Mesodermal cell (in vitro differentiated cells): Measurements from ENCODE around the gene PIM1.
"Not testable (repeated sequence)": the region's sequence is repeated elsewhere in the genome, so short reads cannot be mapped to it uniquely, and the experiment has no call there.

Experiments used
- H3K27ac ChIP-seq: 2 replicates; pipeline ENCODE4 v1.7.0; 2013; ENCODE audit warnings: mild to moderate bottlenecking, low read depth, low read length, moderate library complexity; ENCODE audit not compliant: severe bottlenecking
- H3K36me3 ChIP-seq: 2 replicates; pipeline ENCODE4 v1.7.1; 2013; ENCODE audit warnings: mild to moderate bottlenecking, low read length, moderate library complexity; ENCODE audit not compliant: control insufficient read depth, insufficient read depth
- H3K4me1 ChIP-seq: one replicate; pipeline ENCODE4 v1.7.1; 2013; ENCODE audit warnings: mild to moderate bottlenecking, low read length; ENCODE audit not compliant: insufficient read depth, control insufficient read depth, poor library complexity, severe bottlenecking
- H3K4me3 ChIP-seq: 2 replicates; pipeline ENCODE4 v1.7.0; 2013; ENCODE audit warnings: low read length, control low read depth, mild to moderate bottlenecking; ENCODE audit not compliant: insufficient read depth, poor library complexity, severe bottlenecking; ENCODE audit errors: extremely low read depth
- H3K9me3 ChIP-seq: 2 replicates; pipeline ENCODE4 v1.7.1; 2013; ENCODE audit warnings: mild to moderate bottlenecking, low read length, moderate library complexity; ENCODE audit not compliant: control insufficient read depth
- WGBS, 2 experiments: methylation state at CpG; one replicate each; pipeline ENCODE4 v1.1.5; 2013; ENCODE audit warnings: missing lambda C conversion rate in 2 of 2; ENCODE audit not compliant: insufficient coverage in 2 of 2; 5-methylcytosine and 5-hydroxymethylcytosine counted together

The PIM1 gene

DNA sequence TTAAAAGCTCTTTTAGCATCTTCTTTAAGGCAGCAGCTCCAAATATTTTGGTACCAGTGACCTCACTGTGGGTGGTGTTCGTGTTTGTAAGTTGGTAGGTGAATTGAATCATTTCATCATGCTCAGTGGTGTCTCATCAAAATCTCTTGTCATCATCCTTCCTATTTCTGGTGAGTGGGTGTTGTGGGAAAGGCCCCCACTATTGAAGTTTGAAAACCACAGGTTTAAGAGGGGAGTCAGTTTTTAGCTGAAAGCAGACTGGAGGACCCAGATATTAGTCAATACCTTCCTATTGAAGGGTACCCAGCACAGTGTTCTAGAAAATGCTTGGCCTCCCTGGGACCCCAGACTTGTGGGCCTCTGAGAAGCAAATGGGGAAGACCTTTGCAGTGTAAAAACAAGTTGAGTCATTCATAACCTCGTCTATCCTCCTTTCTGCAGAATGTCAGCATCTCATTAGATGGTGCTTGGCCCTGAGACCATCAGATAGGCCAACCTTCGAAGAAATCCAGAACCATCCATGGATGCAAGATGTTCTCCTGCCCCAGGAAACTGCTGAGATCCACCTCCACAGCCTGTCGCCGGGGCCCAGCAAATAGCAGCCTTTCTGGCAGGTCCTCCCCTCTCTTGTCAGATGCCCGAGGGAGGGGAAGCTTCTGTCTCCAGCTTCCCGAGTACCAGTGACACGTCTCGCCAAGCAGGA is 3.7 kb downstream of the PIM1 start:
- Histone ChIP-seq H3K4me3 (no peak overlapping the region), H3K4me1 (peaks cover 14% of the 10 kb centered on the region), H3K9me3 (no peaks in the 10 kb centered on the region), H3K36me3 (peaks cover 46% of the 10 kb centered on the region), H3K27ac (no peak overlapping the region)
- 82 to 83% methylated on average over 7 to 8 of the region's 9 CpGs for WGBS, 2 experiments

DNA sequence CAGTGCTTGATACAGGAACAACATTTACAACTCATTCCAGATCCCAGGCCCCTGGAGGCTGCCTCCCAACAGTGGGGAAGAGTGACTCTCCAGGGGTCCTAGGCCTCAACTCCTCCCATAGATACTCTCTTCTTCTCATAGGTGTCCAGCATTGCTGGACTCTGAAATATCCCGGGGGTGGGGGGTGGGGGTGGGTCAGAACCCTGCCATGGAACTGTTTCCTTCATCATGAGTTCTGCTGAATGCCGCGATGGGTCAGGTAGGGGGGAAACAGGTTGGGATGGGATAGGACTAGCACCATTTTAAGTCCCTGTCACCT is 4.2 kb downstream of the PIM1 start:
- Histone ChIP-seq H3K27ac (no peak overlapping the region), H3K9me3 (no peaks in the 10 kb centered on the region), H3K4me3 (no peak overlapping the region), H3K36me3 (peaks cover 46% of the 10 kb centered on the region), H3K4me1 (peaks cover 9% of the 10 kb centered on the region)
- 92 to 100% methylated on average over 2 of the region's 3 CpGs for WGBS, 2 experiments

DNA sequence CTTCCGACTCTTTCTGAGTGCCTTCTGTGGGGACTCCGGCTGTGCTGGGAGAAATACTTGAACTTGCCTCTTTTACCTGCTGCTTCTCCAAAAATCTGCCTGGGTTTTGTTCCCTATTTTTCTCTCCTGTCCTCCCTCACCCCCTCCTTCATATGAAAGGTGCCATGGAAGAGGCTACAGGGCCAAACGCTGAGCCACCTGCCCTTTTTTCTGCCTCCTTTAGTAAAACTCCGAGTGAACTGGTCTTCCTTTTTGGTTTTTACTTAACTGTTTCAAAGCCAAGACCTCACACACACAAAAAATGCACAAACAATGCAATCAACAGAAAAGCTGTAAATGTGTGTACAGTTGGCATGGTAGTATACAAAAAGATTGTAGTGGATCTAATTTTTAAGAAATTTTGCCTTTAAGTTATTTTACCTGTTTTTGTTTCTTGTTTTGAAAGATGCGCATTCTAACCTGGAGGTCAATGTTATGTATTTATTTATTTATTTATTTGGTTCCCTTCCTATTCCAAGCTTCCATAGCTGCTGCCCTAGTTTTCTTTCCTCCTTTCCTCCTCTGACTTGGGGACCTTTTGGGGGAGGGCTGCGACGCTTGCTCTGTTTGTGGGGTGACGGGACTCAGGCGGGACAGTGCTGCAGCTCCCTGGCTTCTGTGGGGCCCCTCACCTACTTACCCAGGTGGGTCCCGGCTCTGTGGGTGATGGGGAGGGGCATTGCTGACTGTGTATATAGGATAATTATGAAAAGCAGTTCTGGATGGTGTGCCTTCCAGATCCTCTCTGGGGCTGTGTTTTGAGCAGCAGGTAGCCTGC is 4.8 kb downstream of the PIM1 start:
- peaks cover 46% of the 10 kb centered on the region for H3K36me3 ChIP-seq
- no peak overlapping the region for H3K4me3 ChIP-seq
- 85 to 90% methylated on average over 4 to 5 of the region's 10 CpGs for WGBS, 2 experiments
- no peaks in the 10 kb centered on the region for H3K9me3 ChIP-seq
- peaks cover 9% of the 10 kb centered on the region for H3K4me1 ChIP-seq
- H3K27ac ChIP-seq: no peak overlapping the region

DNA sequence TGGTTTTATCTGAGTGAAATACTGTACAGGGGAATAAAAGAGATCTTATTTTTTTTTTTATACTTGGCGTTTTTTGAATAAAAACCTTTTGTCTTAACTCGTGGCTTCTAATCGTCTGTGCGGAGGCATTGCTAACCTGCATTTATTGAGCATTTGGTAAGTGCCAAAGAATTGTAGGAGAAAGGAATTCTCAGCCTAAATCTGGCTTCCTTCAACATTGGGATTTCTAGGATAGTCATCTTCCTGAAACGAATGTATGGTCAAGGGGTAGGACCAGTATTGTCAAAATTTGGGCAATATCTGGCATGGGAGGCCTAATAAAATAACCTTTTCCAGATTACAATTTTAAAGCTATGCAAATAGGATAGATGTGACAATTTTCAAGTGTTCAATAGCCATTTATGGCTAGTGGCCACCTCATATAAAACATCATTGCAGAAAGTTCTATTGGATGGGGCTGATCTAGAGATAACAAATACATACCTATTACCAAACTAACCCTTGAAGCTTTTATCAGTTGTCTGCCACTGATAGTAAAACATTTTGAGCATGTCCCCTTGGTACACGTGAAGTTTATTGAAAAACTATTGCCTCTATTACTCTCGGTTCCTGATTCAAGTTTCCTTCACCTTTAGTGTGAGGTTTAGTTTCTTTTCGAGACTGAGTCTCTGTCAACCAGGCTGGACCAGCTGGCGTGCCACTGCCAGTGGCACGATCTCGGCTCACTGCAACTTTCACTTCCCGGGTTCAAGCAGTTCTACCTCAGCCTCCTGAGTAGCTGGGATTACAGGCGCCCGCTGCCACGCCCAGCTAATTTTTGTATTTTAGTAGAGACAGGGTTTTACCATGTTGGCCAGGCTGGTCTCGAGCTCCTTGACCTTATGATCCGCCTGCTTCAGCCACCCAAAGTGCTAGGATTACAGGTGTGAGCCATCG is 5.6 kb downstream of the PIM1 start:
- Histone ChIP-seq H3K27ac (no peak overlapping the region), H3K9me3 (no peaks in the 10 kb centered on the region), H3K4me1 (peaks cover 9% of the 10 kb centered on the region), H3K36me3 (peaks cover 46% of the 10 kb centered on the region), H3K4me3 (no peak overlapping the region)
- WGBS, 2 experiments: 92 to 93% methylated on average over 14 to 16 of the region's 18 CpGs

DNA sequence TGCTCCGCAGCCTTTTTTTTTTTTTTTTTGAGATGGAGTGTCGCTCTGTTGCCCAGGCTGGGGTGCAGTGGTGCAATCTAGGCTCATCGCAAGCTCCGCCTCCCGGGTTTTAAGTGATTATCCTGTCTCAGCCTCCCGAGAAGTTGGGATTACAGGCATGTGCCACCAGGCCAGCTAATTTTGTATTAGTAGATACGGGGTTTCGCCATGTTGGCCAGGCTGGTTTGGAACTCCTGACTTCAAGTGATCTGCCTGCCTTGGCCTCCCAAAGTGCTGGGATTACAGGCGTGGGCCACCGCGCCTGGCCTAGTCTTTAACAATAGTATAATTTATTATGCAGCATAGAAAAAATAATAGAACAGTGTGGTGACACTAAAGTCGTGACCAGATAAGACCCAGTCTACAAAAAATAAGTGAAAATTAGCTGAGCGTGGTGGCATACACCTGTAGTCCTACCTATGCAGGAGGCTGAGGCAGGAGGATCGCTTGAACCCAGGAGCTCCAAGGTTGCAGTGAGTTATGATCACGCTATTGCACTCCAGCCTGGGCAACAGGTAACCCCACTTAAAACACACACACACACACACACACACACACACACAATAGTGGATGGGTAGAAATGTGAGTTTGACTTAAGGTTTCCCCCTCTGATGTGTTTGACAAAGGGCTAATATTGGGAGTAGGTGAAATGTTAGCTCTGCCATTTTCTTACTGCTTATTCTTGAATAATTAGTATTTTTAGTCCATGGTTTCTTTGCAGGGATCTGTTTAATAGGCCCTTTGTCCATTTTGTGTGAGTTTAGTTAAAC is 6.5 kb downstream of the PIM1 start:
- WGBS, 2 experiments: 86 to 90% methylated on average over 9 of the region's 15 CpGs
- Histone ChIP-seq H3K9me3 (no peaks in the 10 kb centered on the region), H3K36me3 (peaks cover 42% of the 10 kb centered on the region), H3K27ac (no peak overlapping the region), H3K4me3 (no peak overlapping the region), H3K4me1 (peaks cover 9% of the 10 kb centered on the region)

DNA sequence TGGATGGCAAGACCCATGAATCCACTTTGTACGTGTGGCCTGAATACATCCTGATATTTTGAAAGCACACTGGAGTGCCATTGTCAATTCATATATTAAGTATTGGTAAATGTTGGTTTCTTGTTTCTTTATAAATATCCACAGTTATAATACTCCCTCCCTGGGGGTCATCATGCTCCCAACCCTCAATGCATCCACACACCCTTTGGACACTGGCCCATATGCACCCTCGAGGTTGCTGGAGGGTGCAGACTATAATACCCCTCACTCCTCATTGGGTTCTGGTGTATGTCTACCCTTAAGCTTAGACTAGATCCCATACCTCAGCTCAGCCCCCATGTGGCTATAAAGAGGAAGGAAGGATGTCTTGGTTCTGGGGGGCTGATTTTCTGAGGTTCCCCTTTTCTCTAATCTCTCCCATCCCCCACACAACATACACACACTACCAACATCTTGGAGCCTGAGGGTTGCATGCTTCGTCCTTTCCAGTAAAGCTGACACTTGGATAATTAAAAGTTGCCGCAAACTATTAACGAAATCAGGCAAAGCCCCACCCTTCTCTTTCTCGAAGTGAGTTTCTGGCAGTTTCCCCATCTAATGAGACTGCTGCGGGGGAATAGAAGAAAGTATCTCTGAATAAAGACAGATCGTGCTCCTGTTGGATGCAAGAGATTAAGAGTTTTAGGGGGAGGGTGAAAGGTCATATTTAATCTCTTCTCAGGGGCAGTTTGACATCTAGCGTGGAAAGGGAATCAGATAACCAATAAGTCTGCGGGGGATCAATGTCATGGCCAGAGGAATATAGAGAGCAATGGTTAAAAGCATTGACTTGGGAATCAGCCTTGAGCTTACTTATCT is 7.4 kb downstream of the PIM1 start:
- H3K36me3 ChIP-seq: peaks cover 38% of the 10 kb centered on the region
- WGBS, 2 experiments: 92 to 96% methylated on average over 5 to 8 of the region's 10 CpGs
- H3K4me3 ChIP-seq: no peak overlapping the region
- H3K4me1 ChIP-seq: peaks cover 9% of the 10 kb centered on the region
- H3K9me3 ChIP-seq: no peaks in the 10 kb centered on the region
- H3K27ac ChIP-seq: no peak overlapping the region

DNA sequence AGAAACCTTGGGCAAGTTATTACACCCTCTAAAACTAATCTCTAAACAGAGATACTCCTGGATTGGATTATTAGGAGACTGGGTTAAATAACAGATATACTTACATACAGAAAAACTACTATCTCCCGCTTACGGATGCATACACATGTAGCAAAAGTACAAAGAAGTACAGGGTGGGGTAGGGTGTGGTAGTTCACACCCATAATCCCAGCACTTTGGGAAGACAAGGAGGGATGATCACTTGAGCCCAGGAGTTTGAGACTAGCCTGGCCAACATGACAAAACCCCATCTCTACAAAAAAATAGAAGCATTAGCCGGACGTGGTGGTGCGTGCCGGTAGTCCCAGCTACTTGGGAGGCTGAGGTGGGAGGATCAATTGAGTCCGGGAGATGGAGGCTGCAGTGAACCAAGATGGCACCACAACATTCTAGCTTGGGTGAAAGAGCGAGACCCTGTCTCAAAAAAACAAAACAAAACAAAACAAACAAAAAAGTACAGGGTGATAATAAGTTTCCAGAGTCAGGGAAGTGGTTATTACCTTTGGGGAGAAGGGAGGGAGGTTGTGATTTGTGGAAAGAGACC is 8.1 kb downstream of the PIM1 start:
- H3K27ac ChIP-seq: no peak overlapping the region
- WGBS, 2 experiments: 100% methylated on average over 4 of the region's 8 CpGs; no CpG with 5 or more reads in 1 of the 2 experiments
- H3K9me3 ChIP-seq: no peaks in the 10 kb centered on the region
- H3K4me1 ChIP-seq: peaks cover 2% of the 10 kb centered on the region
- peaks cover 31% of the 10 kb centered on the region for H3K36me3 ChIP-seq
- H3K4me3 ChIP-seq: no peak overlapping the region

DNA sequence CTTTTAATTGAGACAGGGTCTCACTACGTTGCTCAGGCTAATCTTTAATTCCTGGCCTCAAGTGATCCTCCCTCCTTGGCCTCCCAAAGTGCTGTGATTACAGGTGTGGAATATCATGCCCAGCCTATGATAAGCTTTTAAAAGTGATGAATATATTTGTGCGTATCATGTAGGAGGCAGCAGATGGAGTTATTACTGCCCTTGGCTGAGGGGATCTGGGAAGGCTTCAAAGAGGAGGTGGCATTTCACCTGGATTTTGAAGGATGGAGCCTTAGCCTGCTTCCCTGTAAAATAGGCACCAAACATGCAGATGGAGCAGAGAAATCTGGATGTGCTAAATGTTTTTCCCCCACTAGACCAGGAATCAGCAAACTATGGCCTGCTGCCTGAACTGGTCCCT is 10.1 kb downstream of the PIM1 start:
- Histone ChIP-seq H3K4me1 (peaks cover 3% of the 10 kb centered on the region), H3K27ac (no peak overlapping the region), H3K36me3 (peaks cover 11% of the 10 kb centered on the region), H3K4me3 (no peak overlapping the region), H3K9me3 (no peaks in the 10 kb centered on the region)
- 75 to 93% methylated on average over 2 of the region's 2 CpGs for whole genome bisulfite sequencing, 2 experiments

DNA sequence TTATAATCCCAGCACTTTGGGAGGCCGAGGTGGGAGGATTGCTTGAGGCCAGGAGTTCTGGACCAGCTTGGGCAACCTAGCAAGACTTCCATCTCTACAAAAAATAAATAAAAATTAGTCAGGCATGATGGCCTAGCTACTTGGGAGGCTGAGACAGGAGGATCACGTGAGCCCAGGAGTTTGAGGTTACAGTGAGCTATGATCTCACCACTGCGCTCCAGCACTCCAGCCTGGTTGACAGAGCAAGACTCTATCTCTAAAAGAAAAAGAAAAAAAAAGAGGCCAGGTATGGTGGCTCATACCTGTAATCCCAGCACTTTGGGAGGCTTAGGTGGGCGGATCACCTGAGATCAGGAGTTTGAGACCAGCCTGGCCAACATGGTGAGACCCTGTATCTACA is 10.7 kb downstream of the PIM1 start:
- not testable (repeated sequence) for H3K4me1 ChIP-seq, H3K27ac ChIP-seq, H3K9me3 ChIP-seq, H3K36me3 ChIP-seq, H3K4me3 ChIP-seq
- WGBS, 2 experiments: 90 to 100% methylated on average over 2 to 4 of the region's 4 CpGs
